Measurements from ENCODE around the gene JMJD8.

JMJD8 gene

GRCh38 chr16:687499-687898 is 3.4 kb upstream of the JMJD8 start:
- no peak for DNase-seq

GRCh38 chr16:686459-687260 is 2.5 kb upstream of the JMJD8 start:
- no peak for DNase-seq

GRCh38 chr16:685967-686366 is 1.8 kb upstream of the JMJD8 start:
- DNase-seq: peak; percentile 43

- no peak for DNase-seq
These were observed 995 bp upstream of the JMJD8 start for GRCh38 chr16:684961-685696.

- no peak for DNase-seq
These were observed 601 bp downstream of the JMJD8 start for GRCh38 chr16:683396-684070.

GRCh38 chr16:682493-683395 is 1.4 kb downstream of the JMJD8 start:
- no peak for DNase-seq

GRCh38 chr16:681746-682427 is 2.2 kb downstream of the JMJD8 start:
- no peak for DNase-seq

GRCh38 chr16:680967-681745 is 3.0 kb downstream of the JMJD8 start:
- peak; percentile 49 for DNase-seq

GRCh38 chr16:680625-680945 is 3.5 kb downstream of the JMJD8 start:
- DNase-seq: no peak

- DNase-seq: peak; percentile 94
These were observed 4.1 kb downstream of the JMJD8 start, which contains the start of gene STUB1 for GRCh38 chr16:679814-680624. STUB1 (plus strand) TSS chr16:680410; CDS start chr16:680526, 116 bp downstream.

- peak; percentile 45 for DNase-seq
These were observed 5.0 kb downstream of the JMJD8 start for GRCh38 chr16:678858-679813.

GRCh38 chr16:678209-678857 is 5.8 kb downstream of the JMJD8 start:
- no peak for DNase-seq

GRCh38 chr16:677316-678190 is 6.6 kb downstream of the JMJD8 start:
- DNase-seq: no peak

- no peak for DNase-seq
These were observed 7.2 kb downstream of the JMJD8 start for GRCh38 chr16:676913-677312.

- no peak for DNase-seq
These were observed 7.6 kb downstream of the JMJD8 start for GRCh38 chr16:676565-676902.

GRCh38 chr16:675884-676564 is 8.1 kb downstream of the JMJD8 start:
- no peak for DNase-seq

All from suppressor macrophage treated with lipopolysaccharide for 4 hours (primary cell).